ENCODE results near the gene DESI1.

DNA sequence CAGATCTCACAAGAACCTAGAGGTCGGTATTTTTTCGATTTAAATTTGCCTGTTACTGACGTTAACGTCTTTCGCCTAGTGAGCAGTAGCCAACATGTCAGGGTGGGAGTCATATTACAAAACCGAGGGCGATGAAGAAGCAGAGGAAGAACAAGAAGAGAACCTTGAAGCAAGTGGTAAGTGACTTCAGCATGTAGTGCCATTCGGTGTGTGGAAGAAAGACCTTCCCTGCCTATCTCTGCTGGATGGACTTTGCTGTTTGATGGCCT lies 1.0 kb upstream of the DESI1 start:
- no peak for TF ChIP-seq EZH2 (IDR thresholded peaks at IDR 0.05; ENCODE audit: borderline replicate concordance, low read length)
- TF ChIP-seq, protein P1, sequence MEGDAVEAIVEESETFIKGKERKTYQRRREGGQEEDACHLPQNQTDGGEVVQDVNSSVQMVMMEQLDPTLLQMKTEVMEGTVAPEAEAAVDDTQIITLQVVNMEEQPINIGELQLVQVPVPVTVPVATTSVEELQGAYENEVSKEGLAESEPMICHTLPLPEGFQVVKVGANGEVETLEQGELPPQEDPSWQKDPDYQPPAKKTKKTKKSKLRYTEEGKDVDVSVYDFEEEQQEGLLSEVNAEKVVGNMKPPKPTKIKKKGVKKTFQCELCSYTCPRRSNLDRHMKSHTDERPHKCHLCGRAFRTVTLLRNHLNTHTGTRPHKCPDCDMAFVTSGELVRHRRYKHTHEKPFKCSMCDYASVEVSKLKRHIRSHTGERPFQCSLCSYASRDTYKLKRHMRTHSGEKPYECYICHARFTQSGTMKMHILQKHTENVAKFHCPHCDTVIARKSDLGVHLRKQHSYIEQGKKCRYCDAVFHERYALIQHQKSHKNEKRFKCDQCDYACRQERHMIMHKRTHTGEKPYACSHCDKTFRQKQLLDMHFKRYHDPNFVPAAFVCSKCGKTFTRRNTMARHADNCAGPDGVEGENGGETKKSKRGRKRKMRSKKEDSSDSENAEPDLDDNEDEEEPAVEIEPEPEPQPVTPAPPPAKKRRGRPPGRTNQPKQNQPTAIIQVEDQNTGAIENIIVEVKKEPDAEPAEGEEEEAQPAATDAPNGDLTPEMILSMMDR (IDR thresholded peaks at IDR 0.05; ENCODE audit: low read length): no peak
